ENCODE data around the gene ZSCAN5A. TPM values are rescaled to one million over a fixed set of nuclear protein-coding genes. Genes with fewer than 3 reads are reported as not detected.
"Not testable (repeated sequence)": the region's sequence is repeated elsewhere in the genome, so short reads cannot be mapped to it uniquely, and the experiment has no call there.

Gene ZSCAN5A
- total and polyA plus RNA-seq, 9 of the 15 experiments (the other 6 are each of a cell fraction or from before 2014, with no cell fraction given), result 5.8 to 15.3 (median 11.8) TPM

- TF ChIP-seq NR2C1 (IDR thresholded peaks at IDR 0.05), result no peak
- TF ChIP-seq NR2C1 (tag; IDR thresholded peaks at IDR 0.05), result peak; percentile 60
- TF ChIP-seq NBN (IDR thresholded peaks at IDR 0.05; ENCODE audit: low read depth), result no peak
- 0 out of 2 replicates have a peak, but pooled peaks have one; percentile 35 for TF ChIP-seq DEAF1 (CRISPR knock-in tag; IDR thresholded peaks at IDR 0.05)
- TF ChIP-seq HNRNPK (IDR thresholded peaks at IDR 0.05; ENCODE audit: low read depth, low read length, poor library complexity, severe bottlenecking), result no peak
- TF ChIP-seq E2F3 (CRISPR knock-in tag; IDR thresholded peaks at IDR 0.05), result peak; percentile 50; the same call in 1 of the 2 replicates
These were observed 61.8 kb downstream of the ZSCAN5A start (continued) for GRCh38 chr19:56252699-56253422.

DNA sequence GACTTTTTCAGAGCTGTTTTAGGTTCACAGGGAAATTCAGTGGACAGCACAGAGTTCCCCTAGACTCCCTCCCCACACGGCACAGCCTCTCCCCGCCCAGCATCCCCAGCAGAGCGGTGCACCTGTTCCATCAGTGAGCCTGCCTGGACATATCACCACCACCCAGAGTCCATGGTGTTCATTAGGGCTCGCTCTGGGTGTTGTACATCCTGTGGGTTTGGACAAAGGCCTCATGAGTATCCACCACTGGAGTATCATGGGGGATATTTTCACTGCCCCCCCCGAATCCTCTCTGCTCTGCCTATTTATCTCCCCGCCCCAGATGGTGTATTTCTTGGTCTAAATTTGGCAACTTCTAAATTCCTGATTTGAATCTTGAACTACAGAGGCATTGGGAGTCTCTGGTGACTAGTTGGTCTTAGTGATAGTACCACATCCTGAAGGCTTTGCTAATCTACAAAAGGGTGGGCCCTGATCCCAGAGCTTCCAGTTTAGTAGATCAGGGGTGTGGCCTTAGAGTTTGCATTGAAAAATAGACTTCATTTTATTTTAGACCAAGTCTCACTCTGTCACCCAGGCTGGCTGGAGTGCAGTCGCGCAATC is 65.8 kb downstream of the ZSCAN5A start:
- H3K4me1 ChIP-seq (replicated peaks in 1 of 2; ENCODE audit: control insufficient read depth in 2 of 2, insufficient read depth in 2 of 2, low read length in 2 of 2), result peaks cover 20 to 25% of the 10 kb centered on the region in 2 experiments
- H2AFZ ChIP-seq (ENCODE audit: low read depth, low read length); CTCF ChIA-PET (ENCODE audit: low intra/inter-chr PET ratio); in situ Hi-C loops (cut with MboI); H3K9me1 ChIP-seq (ENCODE audit: control insufficient read depth, insufficient read depth, low read length); H3K9me3 ChIP-seq (replicated peaks; ENCODE audit: control insufficient read depth, insufficient read depth, low read depth, low read length); H3K9ac ChIP-seq (ENCODE audit: insufficient read depth in 1 of 2, low read depth in 2 of 2, low read length in 2 of 2); H3K27ac ChIP-seq (ENCODE audit: extremely low read depth, low read depth, low read length); H3K4me3 ChIP-seq; H3K36me3 ChIP-seq (ENCODE audit: control insufficient read depth, insufficient read depth, low read length); H3K79me2 ChIP-seq (ENCODE audit: control insufficient read depth, insufficient read depth, low read length); BruUV-seq (replicated peaks); H3K4me2 ChIP-seq (ENCODE audit: insufficient read depth, low read length); H3K27me3 ChIP-seq (ENCODE audit: control insufficient read depth in 2 of 2, insufficient read depth in 2 of 2, low read length in 2 of 2); POLR2A ChIA-PET; H4K20me1 ChIP-seq (replicated peaks; ENCODE audit: control insufficient read depth, insufficient read depth, low read length); TF ChIP-seq FOXM1 (CRISPR knock-in tag; IDR thresholded peaks at IDR 0.05; ENCODE audit: low read depth): not testable (repeated sequence)
- peak; percentile 83 for FAIRE-seq
- intact Hi-C loops (cut with micrococcal nuclease), result loop anchor here (1.0 kb wide), 1 partner anchor 97 kb away; no protein-coding TSS in a partner anchor
- peak; percentile 23 to 84 (median 48) for DNase-seq (ENCODE audit: extremely low read depth in 1 of 4, low spot score in 3 of 4)
- ATAC-seq, result peak; percentile 84
- WGBS (ENCODE audit: insufficient coverage, low coverage, missing lambda C conversion rate), result 2% methylated on average over 7 of the region's 8 CpGs
- TF ChIP-seq, protein P1, sequence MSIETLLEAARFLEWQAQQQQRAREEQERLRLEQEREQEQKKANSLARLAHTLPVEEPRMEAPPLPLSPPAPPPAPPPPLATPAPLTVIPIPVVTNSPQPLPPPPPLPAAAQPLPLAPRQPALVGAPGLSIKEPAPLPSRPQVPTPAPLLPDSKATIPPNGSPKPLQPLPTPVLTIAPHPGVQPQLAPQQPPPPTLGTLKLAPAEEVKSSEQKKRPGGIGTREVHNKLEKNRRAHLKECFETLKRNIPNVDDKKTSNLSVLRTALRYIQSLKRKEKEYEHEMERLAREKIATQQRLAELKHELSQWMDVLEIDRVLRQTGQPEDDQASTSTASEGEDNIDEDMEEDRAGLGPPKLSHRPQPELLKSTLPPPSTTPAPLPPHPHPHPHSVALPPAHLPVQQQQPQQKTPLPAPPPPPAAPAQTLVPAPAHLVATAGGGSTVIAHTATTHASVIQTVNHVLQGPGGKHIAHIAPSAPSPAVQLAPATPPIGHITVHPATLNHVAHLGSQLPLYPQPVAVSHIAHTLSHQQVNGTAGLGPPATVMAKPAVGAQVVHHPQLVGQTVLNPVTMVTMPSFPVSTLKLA (conservative IDR thresholded peaks at IDR 0.05), result 0 out of 4 replicates have a peak, but pooled peaks of 1 of the 2 experiments have one; percentile 35
- TF ChIP-seq SMARCE1 (IDR thresholded peaks at IDR 0.05), result 0 out of 2 replicates have a peak, but pooled peaks have one; percentile 34
- peak; percentile 67 for TF ChIP-seq POLR2AphosphoS5 (IDR thresholded peaks at IDR 0.05; ENCODE audit: control insufficient read depth, insufficient read depth, low read depth, low read length)
- peak; percentile 83 to 87 for TF ChIP-seq TRIM24 (IDR thresholded peaks at IDR 0.05)
- TF ChIP-seq CEBPB (tag; IDR thresholded peaks at IDR 0.05), result peak; percentile 43
- TF ChIP-seq GATA2 (CRISPR knock-in tag; IDR thresholded peaks at IDR 0.05), result peak; percentile 60; the same call in 1 of the 2 replicates
- peak; percentile 55; the same call in 1 of the 2 replicates for TF ChIP-seq SP1 (CRISPR knock-in tag; IDR thresholded peaks at IDR 0.05)
- TF ChIP-seq TEAD1 (CRISPR knock-in tag; IDR thresholded peaks at IDR 0.05), result peak; percentile 33 to 57; a peak in 1 of 4 replicates
- TF ChIP-seq, protein P2, sequence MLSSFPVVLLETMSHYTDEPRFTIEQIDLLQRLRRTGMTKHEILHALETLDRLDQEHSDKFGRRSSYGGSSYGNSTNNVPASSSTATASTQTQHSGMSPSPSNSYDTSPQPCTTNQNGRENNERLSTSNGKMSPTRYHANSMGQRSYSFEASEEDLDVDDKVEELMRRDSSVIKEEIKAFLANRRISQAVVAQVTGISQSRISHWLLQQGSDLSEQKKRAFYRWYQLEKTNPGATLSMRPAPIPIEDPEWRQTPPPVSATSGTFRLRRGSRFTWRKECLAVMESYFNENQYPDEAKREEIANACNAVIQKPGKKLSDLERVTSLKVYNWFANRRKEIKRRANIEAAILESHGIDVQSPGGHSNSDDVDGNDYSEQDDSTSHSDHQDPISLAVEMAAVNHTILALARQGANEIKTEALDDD (IDR thresholded peaks at IDR 0.05), result peak; percentile 95
- peak; percentile 65; the same call in 1 of the 2 replicates for TF ChIP-seq FOXM1 (IDR thresholded peaks at IDR 0.05; ENCODE audit: low read depth)

All from K562 (cell line).